ENCODE data around the gene TTLL11.

DNA sequence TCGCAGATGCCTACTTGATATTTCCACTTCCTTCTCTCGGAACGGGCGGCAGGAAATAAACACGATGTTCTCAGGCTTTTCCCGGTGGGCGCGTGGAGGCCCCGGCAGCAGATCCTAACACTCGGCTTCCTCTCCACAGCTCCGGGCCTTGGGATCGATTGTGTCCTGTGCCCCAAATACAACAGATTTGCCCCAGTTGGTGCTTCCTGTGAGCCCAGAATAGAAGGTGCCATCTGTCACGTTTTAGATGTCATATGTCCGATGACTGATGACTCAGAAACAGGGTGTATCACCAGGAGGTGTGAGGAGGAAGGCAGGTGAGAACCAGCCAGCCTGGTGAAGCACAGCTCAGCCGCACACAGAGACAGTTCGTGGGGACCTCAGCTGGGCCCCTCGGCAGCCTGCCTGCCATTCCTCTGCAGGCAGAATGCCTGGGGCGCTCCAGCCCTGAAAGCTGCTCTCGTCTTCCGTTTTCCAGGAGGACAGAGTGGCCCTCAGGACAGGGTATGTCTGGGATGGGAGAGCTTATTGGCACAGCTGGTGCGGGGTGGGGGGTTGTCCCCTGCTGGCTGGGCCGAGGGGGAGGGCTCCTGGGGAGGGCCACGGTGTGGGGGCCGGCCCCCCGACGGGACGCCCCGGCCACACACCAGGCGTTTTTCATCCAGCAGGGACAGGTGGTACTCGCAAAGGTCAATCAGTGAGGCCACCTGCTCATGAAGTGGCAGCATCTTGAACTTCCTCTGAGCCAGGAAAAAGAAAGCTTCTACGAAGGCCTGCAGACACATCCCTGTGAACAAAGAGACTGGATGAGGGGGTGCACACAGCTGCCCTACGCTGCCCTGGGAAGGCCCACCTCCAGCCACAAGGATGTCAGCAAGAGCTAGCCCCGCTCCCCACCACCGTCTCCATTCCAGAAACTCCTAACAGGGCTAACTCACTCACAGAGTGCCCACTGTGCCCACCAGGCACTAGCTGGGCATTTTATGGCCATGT is 270.7 kb downstream of the TTLL11 start:
- TF ChIP-seq, protein P1, sequence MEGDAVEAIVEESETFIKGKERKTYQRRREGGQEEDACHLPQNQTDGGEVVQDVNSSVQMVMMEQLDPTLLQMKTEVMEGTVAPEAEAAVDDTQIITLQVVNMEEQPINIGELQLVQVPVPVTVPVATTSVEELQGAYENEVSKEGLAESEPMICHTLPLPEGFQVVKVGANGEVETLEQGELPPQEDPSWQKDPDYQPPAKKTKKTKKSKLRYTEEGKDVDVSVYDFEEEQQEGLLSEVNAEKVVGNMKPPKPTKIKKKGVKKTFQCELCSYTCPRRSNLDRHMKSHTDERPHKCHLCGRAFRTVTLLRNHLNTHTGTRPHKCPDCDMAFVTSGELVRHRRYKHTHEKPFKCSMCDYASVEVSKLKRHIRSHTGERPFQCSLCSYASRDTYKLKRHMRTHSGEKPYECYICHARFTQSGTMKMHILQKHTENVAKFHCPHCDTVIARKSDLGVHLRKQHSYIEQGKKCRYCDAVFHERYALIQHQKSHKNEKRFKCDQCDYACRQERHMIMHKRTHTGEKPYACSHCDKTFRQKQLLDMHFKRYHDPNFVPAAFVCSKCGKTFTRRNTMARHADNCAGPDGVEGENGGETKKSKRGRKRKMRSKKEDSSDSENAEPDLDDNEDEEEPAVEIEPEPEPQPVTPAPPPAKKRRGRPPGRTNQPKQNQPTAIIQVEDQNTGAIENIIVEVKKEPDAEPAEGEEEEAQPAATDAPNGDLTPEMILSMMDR (conservative IDR thresholded peaks at IDR 0.05; ENCODE audit: low read length) = no peak
- no peak for TF ChIP-seq EZH2phosphoT487 (IDR thresholded peaks at IDR 0.05; ENCODE audit: borderline replicate concordance)

Data from Loucy (cell line).